Mammary epithelial cell (primary cell): Measurements from ENCODE around the gene HTRA3.

Experiments
- EZH2 ChIP-seq: IDR thresholded peaks from 2 replicates; pipeline ENCODE4 v1.6.1; 2012; ENCODE audit warnings: low read length, inconsistent platforms, borderline replicate concordance
- TF ChIP-seq, protein P1 (sequence below), 2 donors: IDR thresholded peaks in 1 of 2; conservative IDR thresholded peaks in 1 of 2; 2 replicates each; pipeline ENCODE4 v1.5.1; 2011 to 2012; ENCODE audit warnings: inconsistent platforms in 2 of 2, low read length in 2 of 2, mild to moderate bottlenecking in 2 of 2, control low read depth in 1 of 2, low read depth in 1 of 2; ENCODE audit not compliant: insufficient read depth in 1 of 2; ENCODE audit errors: extremely low read depth in 1 of 2

DNA sequence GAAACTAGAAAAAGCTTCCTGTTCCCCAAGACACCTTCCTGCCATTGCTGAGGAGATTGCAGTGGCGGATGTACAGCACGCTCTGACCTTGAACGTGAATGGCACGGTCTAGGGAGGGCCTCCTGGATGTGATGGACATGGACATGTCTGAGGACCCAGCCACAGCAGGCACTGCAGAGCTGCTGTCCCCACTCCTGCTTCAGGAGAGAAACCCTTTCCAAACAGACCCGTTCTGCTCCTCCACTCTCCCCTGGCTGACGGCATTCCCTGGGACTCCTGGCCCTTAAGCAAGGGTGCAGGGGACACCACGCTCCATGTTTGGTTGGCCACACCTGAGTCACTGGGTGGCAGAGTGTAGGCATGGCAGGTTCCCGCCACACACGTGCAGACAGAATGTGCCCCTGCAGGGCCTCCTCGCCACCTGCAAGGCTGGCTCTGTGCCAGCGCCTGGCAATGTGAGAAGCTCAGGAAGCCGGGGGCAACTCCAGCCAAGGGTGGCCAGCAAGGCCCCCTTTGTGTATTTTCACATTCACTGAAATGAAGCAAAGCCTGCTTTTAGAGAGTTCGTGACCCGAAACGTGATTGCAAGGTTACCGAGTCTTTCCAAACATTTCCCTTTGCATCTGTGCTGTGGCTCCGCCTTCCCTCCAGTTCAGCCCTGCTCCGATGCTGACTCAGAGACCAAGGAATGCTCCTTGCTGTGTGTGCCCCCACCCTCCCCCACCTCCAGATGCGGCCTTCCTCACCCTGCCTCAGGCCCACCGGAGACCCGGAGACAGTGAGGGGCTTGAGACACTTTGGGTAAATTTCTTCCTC lies 46.1 kb downstream of the HTRA3 start:
- TF ChIP-seq, protein P1, sequence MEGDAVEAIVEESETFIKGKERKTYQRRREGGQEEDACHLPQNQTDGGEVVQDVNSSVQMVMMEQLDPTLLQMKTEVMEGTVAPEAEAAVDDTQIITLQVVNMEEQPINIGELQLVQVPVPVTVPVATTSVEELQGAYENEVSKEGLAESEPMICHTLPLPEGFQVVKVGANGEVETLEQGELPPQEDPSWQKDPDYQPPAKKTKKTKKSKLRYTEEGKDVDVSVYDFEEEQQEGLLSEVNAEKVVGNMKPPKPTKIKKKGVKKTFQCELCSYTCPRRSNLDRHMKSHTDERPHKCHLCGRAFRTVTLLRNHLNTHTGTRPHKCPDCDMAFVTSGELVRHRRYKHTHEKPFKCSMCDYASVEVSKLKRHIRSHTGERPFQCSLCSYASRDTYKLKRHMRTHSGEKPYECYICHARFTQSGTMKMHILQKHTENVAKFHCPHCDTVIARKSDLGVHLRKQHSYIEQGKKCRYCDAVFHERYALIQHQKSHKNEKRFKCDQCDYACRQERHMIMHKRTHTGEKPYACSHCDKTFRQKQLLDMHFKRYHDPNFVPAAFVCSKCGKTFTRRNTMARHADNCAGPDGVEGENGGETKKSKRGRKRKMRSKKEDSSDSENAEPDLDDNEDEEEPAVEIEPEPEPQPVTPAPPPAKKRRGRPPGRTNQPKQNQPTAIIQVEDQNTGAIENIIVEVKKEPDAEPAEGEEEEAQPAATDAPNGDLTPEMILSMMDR (conservative IDR thresholded peaks at IDR 0.05 in 1 of 2, IDR thresholded peaks at IDR 0.05 in 1 of 2; ENCODE audit: extremely low read depth in 1 of 2, insufficient read depth in 1 of 2, low read depth in 1 of 2, low read length in 2 of 2): no peak
- TF ChIP-seq EZH2: no peak
